SHP77 (cell line): ENCODE measurements around the gene GSX2.

ENCODE experiments used
- DNase-seq, 2 experiments: peaks; one replicate each; lab custom pipeline; 2025; lab: John Stamatoyannopoulos, UW

Gene GSX2

GRCh38 chr4:54077812-54078211 is 22.2 kb upstream of the GSX2 start:
- DNase-seq: no peak

DNA sequence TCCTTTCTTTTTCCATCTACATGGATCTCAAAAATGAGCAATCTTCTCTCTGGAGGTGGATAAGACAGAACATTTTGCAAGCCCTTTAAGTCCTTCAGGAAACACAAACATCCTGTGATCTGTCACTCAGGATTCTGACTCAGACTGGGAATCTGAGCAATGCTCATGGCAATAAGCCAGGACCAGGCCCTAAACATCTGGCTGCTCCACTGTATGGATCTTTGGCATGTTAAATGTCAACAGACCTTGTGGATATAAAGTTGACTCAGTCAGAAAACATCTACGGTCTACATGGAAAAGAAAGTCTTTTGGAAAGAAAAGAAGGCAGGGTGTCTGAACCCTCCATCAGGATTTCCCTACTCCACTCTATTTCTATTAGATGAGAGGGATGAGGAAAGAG is 17.8 kb upstream of the GSX2 start:
- peak; percentile 16 to 35 for DNase-seq

DNA sequence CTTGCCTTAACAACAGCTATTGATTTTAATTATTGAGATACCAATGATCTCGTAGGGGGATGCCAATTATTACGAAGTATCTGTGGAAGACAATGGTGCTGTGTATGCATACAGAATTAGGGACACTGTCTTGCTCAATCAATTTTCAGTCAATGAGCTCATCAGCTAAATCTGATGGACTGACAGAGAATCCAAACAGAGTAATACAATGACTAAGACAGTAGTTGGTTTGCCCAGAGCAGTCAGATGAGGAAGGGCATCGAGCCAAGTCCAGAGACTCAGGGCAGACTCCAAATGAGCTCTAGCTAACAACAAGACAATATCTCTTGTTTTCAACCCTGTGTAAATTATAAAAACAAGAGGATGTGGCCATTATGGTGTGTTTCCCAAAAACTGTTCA is 14.7 kb upstream of the GSX2 start:
- DNase-seq: peak; percentile 74 to 85

DNA sequence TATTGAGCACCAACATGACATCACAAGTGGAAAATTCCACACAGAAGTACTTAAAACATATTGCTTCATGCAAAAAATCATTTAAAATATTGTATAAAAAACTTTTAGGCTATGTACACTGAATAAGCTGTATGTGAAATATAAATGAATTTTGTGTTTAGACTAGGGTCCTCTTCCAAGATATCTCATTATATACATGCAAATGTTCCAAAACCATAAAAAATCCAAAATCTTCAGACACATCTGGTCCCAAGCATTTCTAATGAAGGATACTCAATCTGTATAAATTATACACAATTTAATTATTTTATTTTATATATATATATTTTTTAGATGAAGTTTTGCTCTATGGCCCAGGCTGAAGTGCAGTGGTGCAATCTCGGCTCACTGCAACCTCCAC is 10.1 kb upstream of the GSX2 start:
- no peak for DNase-seq

DNA sequence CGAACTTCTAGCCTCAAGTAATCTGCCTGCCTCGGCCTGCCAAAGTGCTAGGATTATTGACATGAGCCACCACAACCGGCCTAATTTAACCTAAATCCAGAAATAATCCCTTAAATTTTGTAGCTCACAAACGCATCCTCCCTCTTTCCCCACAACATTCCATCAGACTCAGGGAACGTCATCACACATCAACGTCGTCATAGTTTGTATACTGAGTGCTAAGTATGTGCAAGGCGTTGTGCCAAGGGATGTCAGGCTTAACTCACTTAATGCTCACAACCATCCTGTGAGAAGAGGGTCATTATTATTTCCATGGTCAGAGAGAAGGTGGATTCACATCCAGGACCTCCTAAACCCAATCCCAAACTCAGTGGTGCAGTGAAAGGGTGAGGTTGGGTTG is 9.6 kb upstream of the GSX2 start:
- no peak for DNase-seq

DNA sequence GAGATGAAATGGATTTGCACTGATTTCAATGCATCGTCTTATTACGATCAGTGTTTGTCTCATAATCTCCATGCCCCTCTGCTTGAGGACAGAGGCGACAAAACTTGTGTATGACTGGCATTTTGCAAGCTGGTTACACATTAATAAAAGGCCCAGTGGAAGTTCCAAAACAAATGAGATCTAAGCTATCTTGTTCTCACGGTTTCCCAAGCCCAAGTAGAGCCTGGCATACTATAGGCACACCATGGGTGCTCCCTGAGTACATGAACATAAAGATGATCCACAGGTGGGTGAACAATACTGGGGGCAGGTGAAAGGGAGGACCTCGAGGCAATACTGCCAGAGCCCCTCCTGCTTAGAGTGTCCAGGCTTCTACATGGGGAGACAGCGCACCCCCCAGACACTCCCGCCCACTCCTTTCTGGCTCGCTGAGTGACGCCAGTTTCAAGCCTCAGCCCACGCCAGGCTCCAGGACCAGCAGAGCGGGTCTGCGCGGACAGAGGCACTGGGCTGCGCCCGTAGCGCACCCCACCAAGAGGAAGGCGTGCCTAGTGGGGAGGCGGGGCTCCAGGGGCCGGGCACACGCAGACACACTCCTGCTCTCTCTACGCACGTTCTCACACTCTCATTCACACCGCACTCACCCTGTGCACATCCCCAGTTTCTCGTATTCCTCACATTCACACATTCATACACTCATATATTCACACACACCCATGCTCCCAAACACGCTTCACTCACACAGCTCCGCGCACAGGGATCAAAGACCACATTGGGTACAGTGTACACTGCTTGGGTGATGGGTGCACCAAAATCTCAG is 8.9 kb upstream of the GSX2 start:
- DNase-seq: no peak

DNA sequence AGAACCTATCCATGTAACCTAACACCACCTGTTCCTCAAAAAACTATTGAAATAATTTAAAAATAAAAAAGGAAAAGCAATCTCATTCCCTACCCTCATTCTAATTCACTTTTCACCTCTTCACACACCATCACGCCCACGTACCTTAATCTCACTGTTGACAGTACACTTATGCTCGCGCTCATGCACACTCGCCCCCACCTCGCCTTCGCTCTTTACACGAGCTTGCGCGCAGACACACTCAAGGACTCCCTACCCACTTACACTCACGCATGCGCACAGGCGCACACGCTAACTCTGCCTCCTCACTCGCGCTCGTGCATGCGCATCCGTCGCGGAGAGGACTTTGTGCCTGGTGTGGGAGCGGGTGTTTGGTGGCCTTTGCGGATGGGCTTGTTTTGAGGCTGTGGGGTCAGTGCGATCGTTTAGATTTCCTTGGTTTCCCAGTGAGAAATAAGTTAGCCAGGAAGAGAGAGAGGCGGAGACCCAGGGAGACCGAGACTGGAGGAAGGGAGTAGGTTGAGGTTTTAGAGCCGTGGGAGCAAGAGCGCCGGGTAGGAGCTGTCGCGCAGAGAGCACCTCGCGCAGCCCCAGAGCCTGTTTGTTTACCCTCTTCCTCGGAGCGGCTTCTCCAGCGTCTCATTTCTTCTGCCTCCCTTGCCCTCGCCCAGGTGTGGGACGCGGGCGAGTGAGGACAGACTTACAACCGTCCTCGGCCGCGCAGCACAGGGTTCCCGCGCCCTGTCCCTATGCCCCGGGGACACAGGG is 8.1 kb upstream of the GSX2 start:
- peak; percentile 75 to 83 for DNase-seq

GRCh38 chr4:54092405-54093323 is 7.3 kb upstream of the GSX2 start:
- no peak for DNase-seq

GRCh38 chr4:54093324-54094240 is 6.4 kb upstream of the GSX2 start:
- no peak for DNase-seq

DNA sequence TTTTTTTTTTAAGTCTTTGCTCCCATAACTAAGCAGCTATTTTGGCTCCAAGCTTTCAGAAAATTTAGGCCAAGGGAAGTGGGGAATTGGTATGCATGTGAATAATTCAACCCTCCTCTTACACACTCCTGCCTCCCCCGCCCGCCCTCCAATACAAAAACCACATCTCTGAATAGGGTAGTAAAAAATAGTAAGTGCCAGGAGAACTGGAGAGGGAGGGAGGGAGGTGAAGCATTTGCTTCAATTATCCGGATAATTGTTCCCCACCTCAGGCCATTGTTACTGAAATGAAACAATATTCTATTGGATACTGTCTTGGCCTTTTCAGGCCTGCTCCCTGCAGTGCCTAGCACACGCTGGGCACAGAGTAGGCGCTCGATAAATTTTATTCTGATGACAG is 5.5 kb upstream of the GSX2 start:
- DNase-seq: no peak

DNA sequence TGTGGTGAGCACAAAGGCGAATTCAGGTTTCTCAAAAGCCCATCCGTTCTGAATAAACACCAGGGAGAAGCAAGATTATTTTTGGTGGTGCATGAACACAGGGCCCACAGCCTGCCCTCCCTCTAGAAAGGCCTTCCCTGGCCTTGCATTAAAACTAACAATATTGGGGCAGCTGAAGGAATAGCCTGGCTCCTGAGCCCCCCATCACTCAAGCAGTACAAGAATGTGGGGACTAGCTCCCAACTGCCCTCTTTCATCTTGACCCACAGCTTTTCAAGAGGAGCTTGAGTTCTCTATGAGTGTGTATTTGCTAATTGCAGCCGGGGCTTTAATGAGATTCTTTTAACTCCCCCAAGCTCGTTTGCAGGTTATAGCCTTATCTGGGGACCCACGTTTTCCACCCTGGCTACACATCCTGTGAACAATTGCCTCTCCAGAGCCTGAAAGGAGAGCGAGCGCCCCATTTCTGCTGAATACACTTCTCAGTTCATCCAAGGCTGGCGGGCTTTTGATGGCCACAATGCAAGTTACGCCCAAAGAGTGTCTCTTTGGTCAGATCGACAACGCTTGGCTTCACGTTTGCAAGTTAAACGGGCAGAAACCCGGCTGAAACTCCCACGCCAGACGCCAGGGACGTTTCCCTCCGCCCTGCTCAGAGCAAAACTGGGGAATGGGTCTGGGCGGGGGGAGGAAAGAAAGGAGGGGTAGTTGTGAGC is 4.7 kb upstream of the GSX2 start:
- no peak for DNase-seq

DNA sequence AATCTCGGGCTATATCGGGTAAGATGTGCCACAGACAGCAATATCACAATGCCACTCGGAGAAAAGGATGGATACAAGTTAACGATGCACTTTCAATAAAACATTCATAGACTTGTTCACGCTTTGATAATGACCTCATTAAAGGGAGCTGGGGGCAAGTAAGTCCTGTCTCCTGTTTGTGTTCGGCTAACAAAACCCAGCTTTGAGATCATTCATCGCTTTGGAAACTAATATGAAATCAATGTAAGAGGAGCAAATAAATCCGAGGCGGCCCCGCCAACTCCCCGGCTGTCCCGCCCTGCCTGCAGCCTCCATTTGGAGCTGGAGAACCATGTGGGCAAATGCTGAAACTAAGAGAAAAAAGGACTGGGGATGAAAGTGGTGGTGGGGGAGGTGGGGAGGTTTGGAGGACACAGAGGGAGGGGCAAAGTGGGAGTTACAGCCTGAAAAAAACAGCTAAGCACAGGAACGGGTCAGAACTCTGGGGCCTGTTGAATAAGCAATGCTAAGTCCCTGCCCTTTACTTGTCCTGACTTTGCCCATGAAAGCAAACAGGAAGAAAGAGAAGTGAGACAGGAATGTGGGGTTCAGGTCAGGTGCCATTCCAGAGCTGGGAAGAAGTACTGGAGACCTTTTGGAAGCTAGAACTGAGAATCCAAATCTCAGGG is 3.5 kb upstream of the GSX2 start:
- DNase-seq: no peak

DNA sequence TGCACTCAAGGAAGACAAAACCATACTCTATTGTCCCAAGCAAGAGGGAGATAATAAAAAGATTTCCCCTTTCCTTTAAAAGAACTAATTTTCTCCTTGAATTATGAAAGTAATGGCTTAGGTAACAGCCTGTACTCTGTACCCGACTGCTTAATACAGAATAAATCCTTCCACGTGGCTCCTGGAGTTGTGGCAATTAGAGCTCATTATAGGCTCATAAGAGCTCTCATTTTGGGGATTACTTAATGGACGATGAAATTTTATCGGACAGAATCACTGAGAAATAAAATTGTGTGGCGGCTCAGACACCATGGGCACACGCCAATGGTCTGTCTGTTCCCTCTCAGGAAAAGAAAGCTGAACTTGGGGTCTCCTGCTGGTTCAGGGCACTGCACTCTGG is 2.8 kb upstream of the GSX2 start:
- no peak for DNase-seq

DNA sequence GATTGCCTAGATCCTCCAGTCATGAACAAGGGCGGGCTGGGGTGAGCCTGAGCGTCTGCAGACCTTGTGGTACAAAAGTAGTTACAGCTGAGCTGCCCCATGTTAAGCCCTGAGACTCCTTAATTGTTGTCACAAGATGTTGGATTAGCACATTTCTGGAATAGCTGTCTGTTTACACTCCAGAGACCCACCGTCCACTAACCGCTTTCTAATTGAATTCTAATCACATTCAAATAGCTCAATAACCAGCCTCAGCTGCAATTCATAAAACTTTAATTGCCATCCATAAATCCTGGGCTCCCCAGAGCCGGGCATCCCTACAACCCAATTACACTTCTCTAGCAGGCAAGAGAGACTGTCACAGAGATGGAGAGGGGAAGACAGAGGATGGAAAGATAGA is 1.6 kb upstream of the GSX2 start:
- no peak for DNase-seq

DNA sequence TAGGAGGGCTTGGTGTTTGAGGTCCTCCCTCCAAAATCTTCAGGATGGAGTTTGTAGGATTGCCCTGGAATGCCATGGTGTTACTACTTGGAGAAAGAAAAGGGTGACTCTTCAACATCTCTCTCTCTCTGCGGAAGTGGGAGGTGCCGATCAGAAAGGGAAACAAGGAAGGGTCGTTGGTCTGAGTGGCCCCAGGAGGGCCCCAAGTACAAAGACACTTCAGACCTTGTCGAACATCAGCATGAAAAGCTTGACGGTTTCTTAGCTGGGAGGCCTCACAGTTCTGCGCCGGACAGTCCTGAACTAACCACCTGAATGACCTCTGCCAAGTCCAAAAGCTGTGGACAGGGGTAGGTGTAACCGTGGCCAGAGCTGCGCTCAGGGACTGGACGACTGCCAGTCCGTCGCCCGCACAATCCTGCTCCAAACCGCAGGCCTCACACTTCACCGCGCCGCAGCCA is 646 bp upstream of the GSX2 start:
- no peak for DNase-seq

DNA sequence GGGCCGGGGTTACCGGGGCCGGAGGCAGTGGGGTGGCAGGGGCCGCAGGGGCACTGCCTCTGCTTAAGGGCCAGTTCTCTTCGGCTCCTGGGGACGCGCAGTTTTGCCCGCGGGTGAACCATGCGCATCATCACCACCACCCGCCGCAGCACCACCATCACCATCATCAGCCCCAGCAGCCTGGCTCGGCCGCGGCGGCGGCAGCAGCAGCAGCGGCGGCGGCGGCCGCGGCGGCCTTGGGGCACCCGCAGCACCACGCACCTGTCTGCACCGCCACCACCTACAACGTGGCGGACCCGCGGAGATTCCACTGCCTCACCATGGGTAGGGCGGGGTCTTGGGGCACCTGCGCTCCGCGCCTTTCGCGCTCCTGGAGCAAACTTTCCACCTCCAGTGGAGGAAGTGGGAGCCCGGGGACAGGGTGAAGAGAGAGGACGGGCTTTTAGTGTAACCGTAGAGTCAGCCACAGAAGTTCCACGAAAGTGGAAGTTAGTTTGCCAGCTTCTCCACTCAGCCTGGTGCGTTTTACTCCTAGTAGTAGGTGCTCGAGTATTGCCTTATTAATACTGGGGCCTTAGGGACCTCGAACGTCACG is 729 bp downstream of the GSX2 start:
- DNase-seq: no peak

GRCh38 chr4:54101190-54102041 is 1.5 kb downstream of the GSX2 start:
- no peak for DNase-seq

- DNase-seq: no peak
Observed at GRCh38 chr4:54102531-54103106, 2.7 kb downstream of the GSX2 start.
